DND-41 (cell line): Measurements from ENCODE around the gene GPR107.

Experiments
- ATAC-seq: fragments of 200-7000 bp; cut with Tn5 transposase; 3 replicates; pipeline ENCODE4 v1.9.1; 2021; ENCODE audit warnings: low read depth; ENCODE audit not compliant: insufficient read depth
- DNase-seq: peaks from one replicate; pipeline ENCODE4 v3.0.0-alpha.2; 2020
- H2AFZ ChIP-seq: 2 replicates; pipeline ENCODE4 v1.6.0; 2012; ENCODE audit warnings: low read depth, low read length
- H3K27ac ChIP-seq: 2 replicates; pipeline ENCODE4 v1.5.1; 2012; ENCODE audit warnings: low read length, inconsistent platforms
- H3K27me3 ChIP-seq: fragments of 200-600 bp; sonication (generic); 2 replicates; pipeline ENCODE4 v1.6.0; 2012; ENCODE audit warnings: low read length, mild to moderate bottlenecking, inconsistent platforms; ENCODE audit not compliant: insufficient read depth, poor library complexity
- H3K36me3 ChIP-seq: 2 replicates; pipeline ENCODE4 v1.5.1; 2012; ENCODE audit warnings: low read length, inconsistent platforms; ENCODE audit not compliant: insufficient read depth
- H3K4me1 ChIP-seq: 2 replicates; pipeline ENCODE4 v1.5.1; 2012; ENCODE audit warnings: mild to moderate bottlenecking, low read length; ENCODE audit not compliant: insufficient read depth
- H3K4me2 ChIP-seq: 2 replicates; pipeline ENCODE4 v1.6.0; 2012; ENCODE audit warnings: mild to moderate bottlenecking, moderate library complexity, low read length, inconsistent platforms; ENCODE audit not compliant: insufficient read depth
- H3K4me3 ChIP-seq, 2 experiments: fragments of 200-600 bp in 1 of 2; shearing (Covaris generic) in 1 of 2; 2 replicates each; pipeline ENCODE4 v1.5.1; 2012 to 2016; ENCODE audit warnings: inconsistent platforms in 2 of 2, low read length in 2 of 2, mild to moderate bottlenecking in 2 of 2, low read depth in 1 of 2, moderate library complexity in 1 of 2
- H3K79me2 ChIP-seq: 2 replicates; pipeline ENCODE4 v1.6.0; 2012; ENCODE audit warnings: low read length, inconsistent platforms; ENCODE audit not compliant: insufficient read depth
- H3K9ac ChIP-seq: 2 replicates; pipeline ENCODE4 v1.6.0; 2012; ENCODE audit warnings: low read depth, mild to moderate bottlenecking, inconsistent platforms, low read length, moderate library complexity
- H3K9me3 ChIP-seq: 2 replicates; pipeline ENCODE4 v1.5.1; 2012; ENCODE audit warnings: low read length, moderate library complexity, mild to moderate bottlenecking, inconsistent platforms; ENCODE audit not compliant: insufficient read depth, severe bottlenecking
- H4K20me1 ChIP-seq: 2 replicates; pipeline ENCODE4 v1.6.0; 2012; ENCODE audit warnings: low read length; ENCODE audit not compliant: insufficient read depth
- CTCF ChIP-seq: IDR thresholded peaks from 2 replicates; pipeline ENCODE4 v1.5.1; 2012; ENCODE audit warnings: borderline replicate concordance, low read length, moderate library complexity, mild to moderate bottlenecking; ENCODE audit not compliant: poor library complexity, severe bottlenecking; ENCODE audit errors: extremely low read depth
- EZH2 ChIP-seq: IDR thresholded peaks from 3 replicates; pipeline ENCODE4 v1.6.1; 2012; ENCODE audit warnings: borderline replicate concordance, low read depth, mild to moderate bottlenecking, moderate library complexity, low read length, inconsistent platforms; ENCODE audit not compliant: severe bottlenecking

GPR107 gene

GRCh38 chr9:130159915-130160670, 106.4 kb downstream of the GPR107 start:
- Histone ChIP-seq H2AFZ (no peak overlapping the region), H3K27ac (no peak overlapping the region), H4K20me1 (no peaks in the 10 kb centered on the region), H3K36me3 (no peaks in the 10 kb centered on the region), H3K27me3 (no peaks in the 10 kb centered on the region), H3K9ac (no peak overlapping the region), H3K4me2 (no peak overlapping the region), H3K79me2 (no peaks in the 10 kb centered on the region), H3K9me3 (no peaks in the 10 kb centered on the region), H3K4me3 (no peak overlapping the region), H3K4me1 (no peaks in the 10 kb centered on the region)
- TF ChIP-seq EZH2 (no peak), CTCF (no peak)
- no peak for ATAC-seq
- DNase-seq: no peak

- TF ChIP-seq CTCF (no peak), EZH2 (no peak)
- H3K9me3 ChIP-seq: no peaks in the 10 kb centered on the region
- ATAC-seq (no peak), DNase-seq (no peak)
- H3K4me3 ChIP-seq: no peak overlapping the region
- H3K9ac ChIP-seq: no peak overlapping the region
- H3K36me3 ChIP-seq: no peaks in the 10 kb centered on the region
- H3K4me1 ChIP-seq: no peaks in the 10 kb centered on the region
- H3K79me2 ChIP-seq: no peaks in the 10 kb centered on the region
- H2AFZ ChIP-seq: no peak overlapping the region
- H3K4me2 ChIP-seq: no peak overlapping the region
- no peak overlapping the region for H3K27ac ChIP-seq
- H3K27me3 ChIP-seq: no peaks in the 10 kb centered on the region
- no peaks in the 10 kb centered on the region for H4K20me1 ChIP-seq
Observed at GRCh38 chr9:130160862-130161470, 107.3 kb downstream of the GPR107 start.

- Histone ChIP-seq H3K27ac (no peak overlapping the region), H3K4me3 (no peak overlapping the region), H4K20me1 (no peaks in the 10 kb centered on the region), H3K9me3 (no peaks in the 10 kb centered on the region), H3K4me1 (no peaks in the 10 kb centered on the region), H3K27me3 (no peaks in the 10 kb centered on the region), H3K36me3 (no peaks in the 10 kb centered on the region), H2AFZ (no peak overlapping the region), H3K9ac (no peak overlapping the region), H3K4me2 (no peak overlapping the region), H3K79me2 (no peaks in the 10 kb centered on the region)
- ATAC-seq (no peak), DNase-seq (no peak)
- TF ChIP-seq EZH2 (no peak), CTCF (no peak)
Observed at GRCh38 chr9:130165579-130165978, 111.9 kb downstream of the GPR107 start.
